Spleen (tissue), 11 donors: ENCODE measurements around the gene ATG7. TPM values are rescaled to one million over a fixed set of nuclear protein-coding genes. Genes with fewer than 3 reads are reported as not detected.
"Not testable (repeated sequence)": the region's sequence is repeated elsewhere in the genome, so short reads cannot be mapped to it uniquely, and the experiment has no call there.

Experiments
- DNase-seq: peaks from one replicate; pipeline ENCODE4 v3.0.0-alpha.2; 2020
- H3K27ac ChIP-seq, 8 donors: fragments of 200-600 bp; sonication (generic) in 7 of 8; 1 replicate in 4 of 8; 2 replicates in 4 of 8; pipeline versions ENCODE4 v1.5.0 to v1.8.0; 2016 to 2021; ENCODE audit warnings: inconsistent platforms in 4 of 8, mild to moderate bottlenecking in 4 of 8, moderate library complexity in 1 of 8
- H3K27me3 ChIP-seq, 7 donors: fragments of 200-600 bp; sonication (generic) in 6 of 7; replicated peaks in 1 of 7; 1 replicate in 4 of 7; 2 replicates in 3 of 7; pipeline versions ENCODE4 v1.5.0 to v1.8.0; 2016 to 2021; ENCODE audit warnings: inconsistent platforms in 3 of 7, mild to moderate bottlenecking in 1 of 7
- H3K36me3 ChIP-seq, 6 donors: fragments of 200-600 bp; sonication (generic) in 5 of 6; 1 replicate in 4 of 6; 2 replicates in 2 of 6; pipeline versions ENCODE4 v1.5.0 to v1.8.0; 2016 to 2021; ENCODE audit warnings: inconsistent platforms in 2 of 6
- H3K4me1 ChIP-seq, 6 donors: fragments of 200-600 bp; sonication (generic) in 5 of 6; 1 replicate in 3 of 6; 2 replicates in 3 of 6; pipeline versions ENCODE4 v1.5.0 to v1.8.0; 2016 to 2021; ENCODE audit warnings: inconsistent platforms in 3 of 6
- H3K4me3 ChIP-seq, 8 donors: fragments of 200-600 bp; sonication (generic) in 7 of 8; 1 replicate in 4 of 8; 2 replicates in 4 of 8; pipeline versions ENCODE4 v1.5.0 to v1.8.0; 2016 to 2021; ENCODE audit warnings: inconsistent platforms in 4 of 8, mild to moderate bottlenecking in 4 of 8, moderate library complexity in 2 of 8
- H3K9me3 ChIP-seq, 8 donors: fragments of 200-600 bp; sonication (generic) in 7 of 8; 1 replicate in 4 of 8; 2 replicates in 4 of 8; pipeline versions ENCODE4 v1.5.0 to v1.8.0; 2016 to 2021; ENCODE audit warnings: inconsistent platforms in 4 of 8
- POLR2A ChIP-seq, 3 donors: fragments of 450-650 bp; IDR thresholded peaks; one replicate each; pipeline ENCODE4 v1.5.1; 2017; ENCODE audit warnings: antibody characterized with exemption in 3 of 3, mild to moderate bottlenecking in 1 of 3
- POLR2AphosphoS5 ChIP-seq, 3 donors: sonication (generic); formaldehyde crosslinking; IDR thresholded peaks; one replicate each; pipeline ENCODE4 v1.5.1; 2017; ENCODE audit warnings: antibody characterized with exemption in 3 of 3
- WGBS, 5 donors: extraction: QIAGEN DNeasy Blood & Tissue Kit in 3 of 5; methylation state at CpG; one replicate each; pipeline versions ENCODE4 v1.1.5 to v1.1.7; 2013 to 2018; 5-methylcytosine and 5-hydroxymethylcytosine counted together
- intact Hi-C: fragments of 100-400 bp; cut with DNase I; formaldehyde crosslinking; loops from one replicate; pipeline ENCODE4 v1.15.0; 2023; ENCODE audit warnings: low total_unique reads
- polyA plus RNA-seq, 3 donors: library from polyadenylated mRNA; stranded (reverse); fragments of 200-250 nt; gene quantifications; one replicate each; pipeline ENCODE4 v1.2.1, GENCODE V29; 2013
- total RNA-seq, 7 donors: library from RNA; depleted of rRNA in 3 of 7; stranded (reverse); fragments of >200 nt in 3 of 7; fragmentation: NEBNext Ultra II Directional in 4 of 7; extraction: Animal tissue kit (Norgen Biotek cat#: 25700) in 4 of 7; gene quantifications; one replicate each; pipeline versions ENCODE4 v1.1.0 to v1.2.1, GENCODE V29; 2016 to 2021
- TF ChIP-seq, protein P1 (sequence below), 11 experiments: fragments of 200-600 bp in 7 of 11; fragments of 450-650 bp in 4 of 11; sonication (generic) in 4 of 11; IDR thresholded peaks in 8 of 11; conservative IDR thresholded peaks in 3 of 11; 1 replicate in 7 of 11; 2 replicates in 4 of 11; pipeline versions ENCODE4 v1.4.0 to v1.8.0; 2016 to 2021; ENCODE audit warnings: antibody characterized with exemption in 11 of 11, inconsistent platforms in 4 of 11, mild to moderate bottlenecking in 1 of 11
- donor health status: healthy with polysubstance abuse.
- donor health status: DM: no; HTN: no; CAD: no; lungs with moderate emphysema.
- donor health status: DM: no; HTN: no; CAD: no.
- donor health status: Bipolar disorder and iron deficiency.
- donor health status: healthy.
- donor health status: DM: no; HTN: no; CAD: no.
- donor health status: DM: yes; HTN: yes; CAD: no.

The ATG7 gene
- total and polyA plus RNA-seq, 10 donors: 7.5 to 114 (median 77.1) TPM

GRCh38 chr3:11521167-11521566, 249.0 kb downstream of the ATG7 start:
- no peak overlapping the region for H3K27ac ChIP-seq
- H3K4me1 ChIP-seq: no peaks in the 10 kb centered on the region
- H3K27me3 ChIP-seq: no peaks in the 10 kb centered on the region
- H3K36me3 ChIP-seq: peaks cover 0 to 5% (median 0%) of the 10 kb centered on the region in 6 donors
- intact Hi-C loops: no loop called here
- no peak overlapping the region for H3K4me3 ChIP-seq
- TF ChIP-seq POLR2A (IDR thresholded peaks at IDR 0.05): no peak
- 92 to 97% (median 93%) methylated on average over 8 of the region's 8 CpGs for WGBS, 5 donors
- DNase-seq: no peak
- H3K9me3 ChIP-seq: no peaks in the 10 kb centered on the region

GRCh38 chr3:11522398-11522715, 250.2 kb downstream of the ATG7 start:
- no peaks in the 10 kb centered on the region for H3K27me3 ChIP-seq
- no peak overlapping the region for H3K27ac ChIP-seq
- H3K9me3 ChIP-seq: peaks cover 0 to 3% (median 0%) of the 10 kb centered on the region in 8 donors
- WGBS, 5 donors: 89 to 98% (median 96%) methylated on average over 5 of the region's 5 CpGs
- no peak for DNase-seq
- H3K4me1 ChIP-seq: no peaks in the 10 kb centered on the region
- TF ChIP-seq, protein P1, sequence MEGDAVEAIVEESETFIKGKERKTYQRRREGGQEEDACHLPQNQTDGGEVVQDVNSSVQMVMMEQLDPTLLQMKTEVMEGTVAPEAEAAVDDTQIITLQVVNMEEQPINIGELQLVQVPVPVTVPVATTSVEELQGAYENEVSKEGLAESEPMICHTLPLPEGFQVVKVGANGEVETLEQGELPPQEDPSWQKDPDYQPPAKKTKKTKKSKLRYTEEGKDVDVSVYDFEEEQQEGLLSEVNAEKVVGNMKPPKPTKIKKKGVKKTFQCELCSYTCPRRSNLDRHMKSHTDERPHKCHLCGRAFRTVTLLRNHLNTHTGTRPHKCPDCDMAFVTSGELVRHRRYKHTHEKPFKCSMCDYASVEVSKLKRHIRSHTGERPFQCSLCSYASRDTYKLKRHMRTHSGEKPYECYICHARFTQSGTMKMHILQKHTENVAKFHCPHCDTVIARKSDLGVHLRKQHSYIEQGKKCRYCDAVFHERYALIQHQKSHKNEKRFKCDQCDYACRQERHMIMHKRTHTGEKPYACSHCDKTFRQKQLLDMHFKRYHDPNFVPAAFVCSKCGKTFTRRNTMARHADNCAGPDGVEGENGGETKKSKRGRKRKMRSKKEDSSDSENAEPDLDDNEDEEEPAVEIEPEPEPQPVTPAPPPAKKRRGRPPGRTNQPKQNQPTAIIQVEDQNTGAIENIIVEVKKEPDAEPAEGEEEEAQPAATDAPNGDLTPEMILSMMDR (IDR thresholded peaks at IDR 0.05 in 8 of 11, conservative IDR thresholded peaks at IDR 0.05 in 3 of 11): no peak
- TF ChIP-seq POLR2AphosphoS5 (IDR thresholded peaks at IDR 0.05) (no peak), POLR2A (IDR thresholded peaks at IDR 0.05) (no peak)
- H3K36me3 ChIP-seq: peaks cover 0 to 8% (median 0%) of the 10 kb centered on the region in 6 donors
- H3K4me3 ChIP-seq: no peak overlapping the region
- intact Hi-C loops: no loop called here

DNA sequence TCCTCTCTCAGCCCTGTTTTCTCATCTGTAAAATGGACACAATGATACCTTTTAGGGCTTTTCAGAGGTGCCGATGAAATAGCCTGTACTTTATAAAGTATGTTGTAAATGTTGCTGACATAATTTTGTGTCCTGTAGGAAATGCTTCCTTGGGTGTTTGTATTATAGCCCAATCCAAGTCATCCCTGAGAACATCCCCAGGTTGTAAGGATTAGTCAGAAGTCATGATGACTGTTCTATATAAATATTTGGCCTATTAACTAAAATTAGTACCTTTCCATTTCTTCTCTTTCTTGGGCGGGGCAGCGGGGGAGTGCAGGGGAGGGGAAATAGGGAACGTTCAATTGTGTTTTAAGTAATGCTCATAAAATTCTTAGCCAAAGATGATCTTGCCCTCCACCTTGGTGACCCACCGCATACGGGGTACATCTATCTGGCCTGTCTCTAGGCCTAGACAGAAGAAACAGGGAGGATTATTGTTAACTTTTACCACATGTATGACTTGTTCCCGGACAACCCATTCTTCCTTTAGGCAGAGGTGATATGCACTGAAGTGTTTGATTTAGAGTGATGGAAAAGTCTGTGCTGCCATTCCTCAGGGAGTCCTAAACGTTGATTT, 250.9 kb downstream of the ATG7 start:
- intact Hi-C loops: no loop called here
- Histone ChIP-seq H3K36me3 (peaks cover 0 to 15% (median 0%) of the 10 kb centered on the region in 6 donors), H3K27ac (no peak overlapping the region), H3K27me3 (no peaks in the 10 kb centered on the region), H3K9me3 (peaks cover 0 to 3% (median 0%) of the 10 kb centered on the region in 8 donors), H3K4me1 (no peaks in the 10 kb centered on the region), H3K4me3 (no peak overlapping the region)
- WGBS, 5 donors: 78 to 81% (median 80%) methylated on average over 8 of the region's 8 CpGs
- no peak for TF ChIP-seq POLR2A (IDR thresholded peaks at IDR 0.05)
- TF ChIP-seq POLR2AphosphoS5 (IDR thresholded peaks at IDR 0.05): no peak
- TF ChIP-seq, protein P1 (IDR thresholded peaks at IDR 0.05 in 8 of 11, conservative IDR thresholded peaks at IDR 0.05 in 3 of 11): no peak
- no peak for DNase-seq

- 66 to 82% (median 70%) methylated on average over 7 of the region's 7 CpGs for WGBS, 5 donors
- no peak overlapping the region for H3K27ac ChIP-seq
- H3K4me1 ChIP-seq: no peaks in the 10 kb centered on the region
- H3K9me3 ChIP-seq: peaks cover 0 to 3% (median 0%) of the 10 kb centered on the region in 8 donors
- peaks cover 0 to 19% (median 0%) of the 10 kb centered on the region in 6 donors for H3K36me3 ChIP-seq
- DNase-seq: no peak
- TF ChIP-seq POLR2A (IDR thresholded peaks at IDR 0.05) (no peak), POLR2AphosphoS5 (IDR thresholded peaks at IDR 0.05) (no peak)
- TF ChIP-seq, protein P1 (IDR thresholded peaks at IDR 0.05 in 8 of 11, conservative IDR thresholded peaks at IDR 0.05 in 3 of 11): no peak
- no peaks in the 10 kb centered on the region for H3K27me3 ChIP-seq
- no peak overlapping the region for H3K4me3 ChIP-seq
- intact Hi-C loops: no loop called here
Observed at GRCh38 chr3:11523572-11524101, 251.4 kb downstream of the ATG7 start.

DNA sequence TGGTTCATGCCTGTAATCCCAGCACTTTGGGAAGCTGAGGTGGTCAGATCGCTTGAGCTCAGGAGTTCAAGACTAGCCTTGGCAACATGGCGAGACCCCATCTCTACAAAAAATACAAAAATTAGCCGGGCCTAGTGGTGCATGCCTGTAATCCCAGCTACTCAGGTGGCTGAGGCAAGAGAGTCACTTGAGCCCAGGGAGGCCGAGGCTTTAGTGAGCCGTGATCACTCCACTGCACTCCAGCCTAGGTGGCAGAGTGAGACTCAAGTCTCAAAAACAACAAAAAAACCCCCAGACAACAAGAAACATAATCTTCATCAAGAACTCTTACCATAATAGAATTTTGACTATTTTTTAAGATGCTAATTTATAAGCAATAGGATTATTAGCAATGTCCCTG, 253.9 kb downstream of the ATG7 start:
- intact Hi-C loops, H3K27ac ChIP-seq, H3K4me1 ChIP-seq, H3K9me3 ChIP-seq, DNase-seq, H3K27me3 ChIP-seq, H3K4me3 ChIP-seq: not testable (repeated sequence)
- WGBS, 5 donors: 96 to 100% (median 98%) methylated on average over 5 of the region's 5 CpGs
- H3K36me3 ChIP-seq: peaks cover 0 to 15% (median 0%) of the 10 kb centered on the region in 6 donors
